Measurements from ENCODE around the gene MYEOV.

Gene MYEOV

DNA sequence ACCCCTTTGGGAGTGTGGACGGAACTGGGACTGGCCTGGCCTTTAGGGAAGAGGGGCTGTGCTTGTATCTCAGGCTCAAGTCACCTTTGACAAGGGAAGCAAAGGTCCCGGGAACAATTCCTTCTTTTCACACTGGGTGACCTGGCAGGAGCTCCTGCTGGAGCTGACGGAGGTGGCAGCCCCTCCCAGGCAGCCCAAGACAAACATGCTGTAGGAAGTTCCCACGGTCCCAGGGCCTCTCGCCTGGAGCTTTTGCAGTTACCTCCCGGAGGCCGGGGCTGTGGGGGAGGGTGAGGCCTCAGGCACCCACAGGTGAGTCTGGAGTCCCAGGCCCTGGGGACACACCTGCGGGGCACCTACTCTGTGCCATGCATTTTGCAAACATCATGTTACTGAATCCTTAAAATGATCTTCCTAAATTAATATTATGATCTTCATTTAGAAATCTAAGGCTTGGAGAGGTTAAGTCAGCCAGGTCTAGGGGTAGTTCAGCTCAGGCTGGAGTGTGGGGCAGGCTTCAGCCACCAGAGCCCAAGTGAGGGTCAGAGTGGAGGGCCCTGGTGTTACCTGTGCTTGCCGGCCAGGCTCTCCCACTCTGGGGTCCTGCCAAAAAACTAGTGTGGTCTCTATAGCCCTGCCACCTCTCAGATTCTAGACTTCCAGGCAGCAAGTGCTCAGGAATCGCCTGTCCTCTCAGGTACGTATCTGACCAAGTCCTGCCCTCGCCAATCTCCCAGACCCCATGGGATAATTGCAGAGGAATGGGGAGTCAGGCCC, 15.7 kb upstream of the MYEOV start:
- TF ChIP-seq, protein P1, sequence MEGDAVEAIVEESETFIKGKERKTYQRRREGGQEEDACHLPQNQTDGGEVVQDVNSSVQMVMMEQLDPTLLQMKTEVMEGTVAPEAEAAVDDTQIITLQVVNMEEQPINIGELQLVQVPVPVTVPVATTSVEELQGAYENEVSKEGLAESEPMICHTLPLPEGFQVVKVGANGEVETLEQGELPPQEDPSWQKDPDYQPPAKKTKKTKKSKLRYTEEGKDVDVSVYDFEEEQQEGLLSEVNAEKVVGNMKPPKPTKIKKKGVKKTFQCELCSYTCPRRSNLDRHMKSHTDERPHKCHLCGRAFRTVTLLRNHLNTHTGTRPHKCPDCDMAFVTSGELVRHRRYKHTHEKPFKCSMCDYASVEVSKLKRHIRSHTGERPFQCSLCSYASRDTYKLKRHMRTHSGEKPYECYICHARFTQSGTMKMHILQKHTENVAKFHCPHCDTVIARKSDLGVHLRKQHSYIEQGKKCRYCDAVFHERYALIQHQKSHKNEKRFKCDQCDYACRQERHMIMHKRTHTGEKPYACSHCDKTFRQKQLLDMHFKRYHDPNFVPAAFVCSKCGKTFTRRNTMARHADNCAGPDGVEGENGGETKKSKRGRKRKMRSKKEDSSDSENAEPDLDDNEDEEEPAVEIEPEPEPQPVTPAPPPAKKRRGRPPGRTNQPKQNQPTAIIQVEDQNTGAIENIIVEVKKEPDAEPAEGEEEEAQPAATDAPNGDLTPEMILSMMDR (conservative IDR thresholded peaks at IDR 0.05; ENCODE audit: low read depth, low read length), result no peak
- no peak overlapping the region for H3K4me3 ChIP-seq (ENCODE audit: low read length)
- DNase-seq (ENCODE audit: low read depth), result no peak

DNA sequence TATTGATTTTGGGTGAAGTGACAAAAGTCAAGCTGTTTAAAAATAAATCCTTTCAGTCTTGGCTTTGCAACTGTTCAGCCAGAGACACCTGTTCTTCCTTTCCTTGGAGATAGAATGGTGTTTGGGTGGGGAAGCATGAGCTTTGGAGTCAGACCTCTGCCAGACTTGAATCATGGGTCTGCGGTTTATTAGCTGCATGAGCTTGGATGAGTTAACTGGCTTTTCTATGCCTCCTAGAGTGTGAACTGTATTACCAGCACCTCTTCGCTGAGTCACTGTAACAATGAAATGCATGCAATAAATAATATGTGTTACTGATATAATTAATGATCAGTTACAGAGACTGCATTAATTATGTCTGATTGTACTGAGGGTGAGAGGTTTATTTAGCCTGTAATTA, 13.5 kb upstream of the MYEOV start:
- peak; percentile 90 for DNase-seq (ENCODE audit: low read depth)
- TF ChIP-seq, protein P1 (conservative IDR thresholded peaks at IDR 0.05; ENCODE audit: low read depth, low read length), result no peak
- H3K4me3 ChIP-seq (ENCODE audit: low read length), result no peak overlapping the region

DNA sequence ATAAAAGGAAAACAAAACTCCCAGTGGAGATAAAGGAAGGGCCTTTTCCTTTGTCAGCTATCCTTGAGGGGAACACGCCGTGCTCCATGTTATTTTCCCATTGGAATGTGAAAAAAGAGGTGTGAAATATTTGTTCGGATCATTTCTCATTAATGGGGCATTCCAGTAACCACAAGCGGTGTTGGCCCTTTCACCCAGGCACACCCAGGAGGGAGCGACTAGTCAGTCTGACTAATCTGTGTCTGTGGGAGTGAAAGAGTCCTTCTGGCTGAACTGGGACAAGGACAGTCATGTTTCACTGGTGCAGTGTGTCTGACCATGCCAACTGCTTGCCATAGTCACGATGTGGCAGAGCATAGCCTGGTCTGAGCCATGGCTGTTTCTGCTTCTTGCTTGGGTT, 13.0 kb upstream of the MYEOV start:
- H3K4me3 ChIP-seq (ENCODE audit: low read length), result no peak overlapping the region
- TF ChIP-seq, protein P1 (conservative IDR thresholded peaks at IDR 0.05; ENCODE audit: low read depth, low read length), result no peak
- DNase-seq (ENCODE audit: low read depth), result peak; percentile 95

DNA sequence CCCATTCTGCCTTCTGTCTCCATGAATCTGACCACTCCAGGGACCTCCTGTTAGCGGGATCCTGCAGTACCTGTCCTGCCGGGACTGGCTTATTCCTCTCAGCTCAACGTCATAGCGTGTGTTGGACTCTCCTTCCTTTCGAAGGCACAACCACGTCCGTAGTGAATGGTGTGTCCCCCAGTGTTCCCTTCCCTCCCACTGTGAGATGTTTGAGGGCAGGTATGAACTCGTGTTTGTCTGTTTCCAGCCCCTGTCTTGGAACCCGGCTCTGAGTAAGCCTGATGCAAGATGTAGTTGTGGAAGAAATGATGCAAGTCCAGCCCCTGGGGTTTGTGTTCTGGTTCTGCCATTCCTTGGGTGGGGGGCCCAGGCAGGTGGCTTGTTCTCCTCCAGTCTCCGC, 10.5 kb upstream of the MYEOV start:
- H3K4me3 ChIP-seq (ENCODE audit: low read length), result no peak overlapping the region
- DNase-seq (ENCODE audit: low read depth), result no peak
- TF ChIP-seq, protein P1 (conservative IDR thresholded peaks at IDR 0.05; ENCODE audit: low read depth, low read length), result no peak

DNA sequence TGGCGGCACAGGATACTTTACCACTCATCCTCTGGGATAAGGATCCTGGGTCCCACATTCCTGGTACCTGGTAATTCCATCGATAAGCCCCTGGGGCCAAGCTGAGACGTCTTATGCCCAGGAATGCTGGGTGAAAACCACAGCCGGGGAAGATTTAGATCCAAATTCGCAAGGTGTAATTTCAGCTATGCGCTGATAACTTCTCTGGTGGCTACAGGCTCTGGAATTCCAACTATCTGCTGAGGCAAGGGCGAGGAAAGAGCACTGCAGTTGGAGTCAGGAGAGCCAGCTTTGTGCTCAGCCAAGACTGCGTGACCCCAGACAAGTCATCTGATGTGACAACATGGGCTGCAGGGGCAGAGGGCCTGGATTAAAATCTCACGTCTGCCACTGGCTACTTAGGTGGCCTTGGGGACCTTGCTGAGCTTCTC, 9.9 kb upstream of the MYEOV start:
- peak; percentile 87 for DNase-seq (ENCODE audit: low read depth)
- TF ChIP-seq, protein P1 (conservative IDR thresholded peaks at IDR 0.05; ENCODE audit: low read depth, low read length), result no peak
- no peak overlapping the region for H3K4me3 ChIP-seq (ENCODE audit: low read length)

DNA sequence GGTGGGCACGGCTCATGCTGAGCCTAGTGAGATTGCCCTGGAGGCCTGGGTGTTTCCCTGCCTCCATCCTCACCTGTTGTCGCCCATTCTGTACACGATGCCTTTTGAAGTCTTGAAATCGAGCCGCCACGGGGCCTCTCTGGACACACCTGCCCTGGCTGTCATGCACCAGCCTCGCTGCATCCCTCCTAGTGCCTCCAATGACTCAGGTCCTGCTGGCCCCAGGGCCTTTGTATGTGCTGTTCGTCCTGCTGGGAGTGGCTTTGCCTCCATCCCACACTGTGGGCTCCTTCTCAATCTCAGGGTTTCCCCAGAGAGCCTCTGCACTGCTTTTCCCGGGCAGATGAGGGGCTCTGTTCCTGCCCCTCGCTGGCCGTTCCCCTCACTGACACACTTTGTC, 8.9 kb upstream of the MYEOV start:
- TF ChIP-seq, protein P1 (conservative IDR thresholded peaks at IDR 0.05; ENCODE audit: low read depth, low read length), result no peak
- no peak overlapping the region for H3K4me3 ChIP-seq (ENCODE audit: low read length)
- no peak for DNase-seq (ENCODE audit: low read depth)

DNA sequence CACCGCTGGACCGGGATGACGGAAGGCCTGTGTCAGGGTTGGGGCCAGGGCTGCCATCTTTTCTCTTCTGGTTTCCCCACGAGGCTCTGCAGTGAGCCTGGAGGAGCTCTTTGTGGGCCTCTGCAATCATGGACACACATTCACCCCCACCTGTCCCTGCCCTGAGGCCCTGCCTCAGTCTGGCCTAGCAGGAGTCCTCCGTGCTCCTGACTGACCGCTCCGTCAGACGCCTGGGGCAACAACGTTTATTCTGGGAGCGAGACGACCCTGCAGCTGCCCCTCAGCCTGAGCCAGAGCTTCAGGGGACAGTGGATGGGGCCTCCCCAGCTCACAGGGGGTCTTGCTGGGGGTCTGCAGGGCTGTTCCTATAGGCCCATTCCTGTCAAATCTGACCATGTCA, 8.2 kb upstream of the MYEOV start:
- DNase-seq (ENCODE audit: low read depth), result no peak
- TF ChIP-seq, protein P1 (conservative IDR thresholded peaks at IDR 0.05; ENCODE audit: low read depth, low read length), result no peak
- H3K4me3 ChIP-seq (ENCODE audit: low read length), result no peak overlapping the region

Data from retinal pigment epithelial cell (primary cell).